ENCODE data around the gene GTPBP8.

Gene GTPBP8

DNA sequence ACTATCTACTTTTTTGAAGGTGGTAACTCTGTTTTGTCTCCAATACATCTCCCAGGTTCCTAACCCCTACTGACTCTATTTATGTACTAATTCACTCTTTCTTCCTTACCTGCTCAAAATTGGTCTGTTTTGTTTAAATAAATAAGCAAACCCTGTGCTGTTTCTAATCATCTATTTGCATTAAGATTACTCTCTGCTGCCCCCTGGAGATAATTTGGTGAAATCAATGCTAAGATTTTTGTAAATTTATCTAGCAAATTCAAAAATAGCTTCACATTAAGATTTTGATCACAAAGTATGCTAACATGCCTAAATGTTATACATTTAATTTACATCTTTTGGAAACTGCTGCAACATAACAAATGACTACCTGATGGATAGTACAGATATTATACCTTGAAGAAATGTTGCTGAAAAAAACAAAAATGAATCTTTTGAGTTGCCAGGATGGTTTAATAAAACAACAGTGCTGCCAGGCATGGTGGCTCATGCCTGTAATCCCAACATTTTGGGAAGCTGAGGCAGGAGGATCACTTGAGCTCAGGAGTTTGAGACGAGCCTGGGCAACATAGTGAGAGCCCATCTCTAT, 11.4 kb upstream of the GTPBP8 start:
- TF ChIP-seq, protein P1, sequence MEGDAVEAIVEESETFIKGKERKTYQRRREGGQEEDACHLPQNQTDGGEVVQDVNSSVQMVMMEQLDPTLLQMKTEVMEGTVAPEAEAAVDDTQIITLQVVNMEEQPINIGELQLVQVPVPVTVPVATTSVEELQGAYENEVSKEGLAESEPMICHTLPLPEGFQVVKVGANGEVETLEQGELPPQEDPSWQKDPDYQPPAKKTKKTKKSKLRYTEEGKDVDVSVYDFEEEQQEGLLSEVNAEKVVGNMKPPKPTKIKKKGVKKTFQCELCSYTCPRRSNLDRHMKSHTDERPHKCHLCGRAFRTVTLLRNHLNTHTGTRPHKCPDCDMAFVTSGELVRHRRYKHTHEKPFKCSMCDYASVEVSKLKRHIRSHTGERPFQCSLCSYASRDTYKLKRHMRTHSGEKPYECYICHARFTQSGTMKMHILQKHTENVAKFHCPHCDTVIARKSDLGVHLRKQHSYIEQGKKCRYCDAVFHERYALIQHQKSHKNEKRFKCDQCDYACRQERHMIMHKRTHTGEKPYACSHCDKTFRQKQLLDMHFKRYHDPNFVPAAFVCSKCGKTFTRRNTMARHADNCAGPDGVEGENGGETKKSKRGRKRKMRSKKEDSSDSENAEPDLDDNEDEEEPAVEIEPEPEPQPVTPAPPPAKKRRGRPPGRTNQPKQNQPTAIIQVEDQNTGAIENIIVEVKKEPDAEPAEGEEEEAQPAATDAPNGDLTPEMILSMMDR (IDR thresholded peaks at IDR 0.05): peak; percentile 72
- H3K4me1 ChIP-seq (ENCODE audit: control insufficient read depth in 1 of 2, insufficient read depth in 1 of 2, low read depth in 1 of 2, low read length in 1 of 2): peaks cover 27 to 35% of the 10 kb centered on the region in 2 experiments
- no peaks in the 10 kb centered on the region for H3K36me3 ChIP-seq
- no peak overlapping the region for H3K27ac ChIP-seq
- H3K9me3 ChIP-seq: no peaks in the 10 kb centered on the region
- H3K4me3 ChIP-seq (ENCODE audit: low read depth in 1 of 2, low read length in 1 of 2): no peak overlapping the region
- H3K27me3 ChIP-seq: no peaks in the 10 kb centered on the region

GRCh38 chr3:112980080-112980479, 10.7 kb upstream of the GTPBP8 start:
- Histone ChIP-seq H3K9me3 (no peaks in the 10 kb centered on the region), H3K4me1 (ENCODE audit: control insufficient read depth in 1 of 2, insufficient read depth in 1 of 2, low read depth in 1 of 2, low read length in 1 of 2) (peaks cover 20 to 28% of the 10 kb centered on the region in 2 experiments), H3K27me3 (no peaks in the 10 kb centered on the region), H3K4me3 (ENCODE audit: low read depth in 1 of 2, low read length in 1 of 2) (no peak overlapping the region), H3K27ac (no peak overlapping the region), H3K36me3 (no peaks in the 10 kb centered on the region)
- TF ChIP-seq, protein P1 (IDR thresholded peaks at IDR 0.05): no peak

GRCh38 chr3:112982710-112983109, 8.1 kb upstream of the GTPBP8 start:
- Histone ChIP-seq H3K27ac (no peak overlapping the region), H3K9me3 (no peaks in the 10 kb centered on the region), H3K4me3 (ENCODE audit: low read depth in 1 of 2, low read length in 1 of 2) (no peak overlapping the region), H3K27me3 (no peaks in the 10 kb centered on the region), H3K4me1 (ENCODE audit: control insufficient read depth in 1 of 2, insufficient read depth in 1 of 2, low read depth in 1 of 2, low read length in 1 of 2) (peaks cover 0 to 5% of the 10 kb centered on the region in 2 experiments), H3K36me3 (no peaks in the 10 kb centered on the region)
- TF ChIP-seq, protein P1 (IDR thresholded peaks at IDR 0.05): no peak

GRCh38 chr3:112984485-112984884, 6.3 kb upstream of the GTPBP8 start:
- no peaks in the 10 kb centered on the region for H3K4me1 ChIP-seq (ENCODE audit: control insufficient read depth in 1 of 2, insufficient read depth in 1 of 2, low read depth in 1 of 2, low read length in 1 of 2)
- no peak overlapping the region for H3K27ac ChIP-seq
- H3K36me3 ChIP-seq: no peaks in the 10 kb centered on the region
- no peak overlapping the region for H3K4me3 ChIP-seq (ENCODE audit: low read depth in 1 of 2, low read length in 1 of 2)
- H3K27me3 ChIP-seq: no peaks in the 10 kb centered on the region
- TF ChIP-seq, protein P1 (IDR thresholded peaks at IDR 0.05): no peak
- no peaks in the 10 kb centered on the region for H3K9me3 ChIP-seq

DNA sequence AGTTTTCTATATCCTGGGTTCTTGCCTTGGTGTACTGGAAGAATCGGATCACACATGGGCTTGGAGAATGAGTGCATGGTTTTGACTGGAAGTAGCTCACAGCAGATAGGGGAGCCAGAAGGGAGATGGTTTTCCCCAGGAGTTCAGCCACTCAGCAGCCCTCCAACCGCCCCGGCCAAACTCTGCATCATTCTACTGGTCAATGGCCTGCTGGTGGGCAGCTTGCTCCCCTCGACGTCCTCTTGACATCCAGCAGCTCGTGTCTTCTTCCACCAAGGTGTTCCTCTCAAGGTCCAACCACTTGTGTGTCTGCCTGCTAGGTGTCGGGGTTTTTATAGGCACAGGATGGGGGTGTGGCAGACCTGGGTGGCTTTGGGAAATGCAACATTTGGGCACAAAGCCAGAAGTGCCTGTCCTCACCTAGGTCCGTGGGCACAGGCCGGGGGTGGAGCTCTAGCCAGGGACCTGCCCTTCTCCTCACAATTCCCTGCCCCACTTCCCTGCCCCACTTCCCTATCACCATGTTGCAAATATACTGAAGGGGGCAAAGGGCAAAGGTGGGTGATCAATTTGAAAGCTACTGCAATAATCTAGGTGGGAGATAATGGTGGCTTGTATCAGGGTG, 3.0 kb upstream of the GTPBP8 start:
- Histone ChIP-seq H3K4me1 (ENCODE audit: control insufficient read depth in 1 of 2, insufficient read depth in 1 of 2, low read depth in 1 of 2, low read length in 1 of 2) (peaks cover 12 to 13% of the 10 kb centered on the region in 2 experiments), H3K27me3 (no peaks in the 10 kb centered on the region), H3K9me3 (no peaks in the 10 kb centered on the region), H3K36me3 (no peaks in the 10 kb centered on the region), H3K4me3 (ENCODE audit: low read depth in 1 of 2, low read length in 1 of 2) (no peak overlapping the region), H3K27ac (no peak overlapping the region)
- TF ChIP-seq, protein P1 (IDR thresholded peaks at IDR 0.05): no peak
